HS-5 (cell line): ENCODE results near the gene MYH9.
A peak's percentile ranks its signal among the peaks of the same experiment; 100 is the strongest.
"Not testable (repeated sequence)": the region's sequence is repeated elsewhere in the genome, so short reads cannot be mapped to it uniquely, and the experiment has no call there.

Experiments used
- DNase-seq: peaks from one replicate; pipeline ENCODE4 v3.0.0-alpha.2; 2012; ENCODE audit warnings: low read depth

The MYH9 gene

DNA sequence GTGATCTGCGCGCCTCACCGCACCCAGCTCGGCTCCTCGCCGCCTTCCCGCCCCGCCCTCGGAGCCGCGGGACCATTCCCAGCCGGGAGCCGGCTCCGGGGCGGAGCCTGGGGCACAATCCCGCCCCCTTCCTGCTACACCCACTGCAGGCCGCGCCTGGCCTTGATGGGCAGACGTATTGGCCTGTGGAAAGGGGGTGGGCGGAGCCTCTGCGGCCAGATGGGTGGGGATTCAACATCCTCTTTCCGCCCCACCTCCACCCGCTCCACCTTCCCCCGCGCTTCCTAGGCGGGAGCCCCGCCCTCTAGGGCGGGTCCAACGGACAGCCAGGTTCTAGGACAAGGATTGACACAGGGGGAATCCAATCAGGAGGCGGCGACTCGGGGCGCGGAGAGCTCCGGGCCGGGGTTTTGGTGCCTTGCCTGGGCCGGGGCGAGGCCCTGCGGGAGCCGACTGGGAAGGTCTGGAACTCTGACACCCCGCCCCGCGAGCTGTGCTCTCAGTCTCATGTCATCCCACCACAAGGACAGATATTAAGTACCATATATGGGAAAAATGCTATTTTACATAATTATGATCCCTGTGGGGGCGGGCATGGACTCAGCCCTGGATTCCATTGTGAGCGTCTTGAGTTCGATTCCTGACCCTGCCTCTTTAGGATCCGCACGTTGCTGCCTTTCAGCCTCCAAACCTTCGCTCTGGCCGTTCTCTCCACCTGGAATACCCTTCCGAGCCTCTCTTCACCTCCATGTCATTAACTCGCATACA, at the start of gene MYH9:
TSS of gene MYH9 (minus strand) at position 9 of the 768 bp plus-strand sequence. CDS start 38,731 bp downstream, outside the sequence.
- DNase-seq, result peak; percentile 99

DNA sequence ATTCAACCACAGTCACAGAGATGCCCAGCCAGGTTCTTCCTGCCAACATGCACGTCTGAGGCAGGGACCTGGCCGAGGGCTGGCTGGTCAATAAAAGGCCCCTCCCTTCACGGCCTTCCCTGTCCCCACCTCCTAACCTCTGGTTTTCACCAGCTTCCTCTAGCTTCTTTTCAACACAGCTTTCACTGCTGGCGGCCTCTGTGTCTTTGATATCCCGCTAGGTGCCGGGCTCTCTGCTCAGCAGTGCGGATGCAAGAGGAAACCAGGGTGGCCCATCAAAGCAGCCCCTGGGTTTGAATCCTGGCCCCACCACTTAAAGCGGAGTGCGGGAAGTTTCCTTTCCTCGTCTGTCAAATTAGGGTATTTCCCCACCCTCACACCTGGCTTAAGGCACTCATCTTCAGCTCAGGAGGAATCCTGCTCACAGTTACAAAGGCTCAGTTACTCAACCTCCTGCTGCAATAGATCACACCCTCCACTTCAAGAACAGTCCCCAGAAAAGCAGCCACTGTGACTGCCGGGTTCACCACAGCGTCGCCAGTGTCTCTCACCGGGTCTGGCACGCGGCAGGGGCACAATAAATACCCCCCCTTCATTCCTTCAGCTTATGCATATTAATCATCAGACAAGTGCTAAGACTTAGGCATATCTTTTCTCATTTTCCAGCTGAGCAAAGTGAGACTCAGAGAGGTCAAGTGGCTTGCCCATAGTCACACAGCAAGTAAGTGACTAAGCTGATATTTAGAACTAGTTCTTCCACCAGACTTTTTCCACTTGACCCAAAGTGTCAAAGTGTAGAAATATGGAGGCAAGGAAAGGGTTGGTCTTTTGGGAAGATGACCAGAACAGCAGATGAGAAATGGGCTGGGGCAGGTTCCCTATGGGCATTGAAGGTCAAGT, 48.0 kb upstream of the MYH9 start:
- no peak for DNase-seq

DNA sequence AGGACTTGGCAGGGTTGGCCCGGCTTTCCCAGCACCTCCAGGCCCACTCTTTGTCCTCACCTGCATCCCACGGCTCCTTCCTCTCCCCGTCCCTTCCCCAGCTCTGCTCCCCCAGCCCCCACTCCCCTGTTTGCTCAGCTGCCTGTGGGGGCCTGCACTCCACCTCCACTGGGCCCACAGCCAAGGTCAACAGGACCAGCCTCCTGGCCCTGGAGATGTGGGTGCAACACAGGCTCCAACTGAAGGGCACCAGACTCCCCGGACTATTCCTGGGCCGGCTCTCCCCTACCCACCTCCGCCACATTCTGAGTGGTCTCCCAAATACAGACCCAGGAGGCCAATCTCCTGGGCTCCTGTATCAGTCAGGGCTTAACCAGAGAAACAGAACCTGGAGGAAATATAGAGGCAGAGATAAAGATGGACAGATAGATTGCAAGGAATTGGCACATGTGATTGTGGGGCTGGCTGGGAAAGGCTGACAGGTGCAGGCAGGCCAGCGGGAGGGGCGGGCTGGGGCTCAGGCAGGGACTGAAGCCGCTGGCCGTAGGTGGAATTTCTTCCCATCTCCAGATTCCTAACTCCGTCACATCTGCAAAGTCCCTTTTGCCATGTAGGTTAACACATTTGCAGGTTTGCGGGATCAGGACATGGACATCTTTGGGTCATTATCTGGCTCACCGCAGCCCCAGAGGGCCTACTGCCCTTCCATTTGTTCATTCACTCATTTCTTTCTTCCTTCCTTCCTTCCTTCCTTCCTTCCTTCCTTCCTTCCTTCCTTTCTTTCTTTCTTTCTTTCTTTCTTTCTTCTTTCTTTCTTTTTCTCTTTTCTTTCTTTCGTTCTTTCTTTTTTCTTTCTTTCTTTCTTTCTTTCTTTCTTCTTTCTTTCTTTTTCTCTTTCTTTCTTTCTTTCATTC, 45.8 kb upstream of the MYH9 start:
- no peak for DNase-seq

DNA sequence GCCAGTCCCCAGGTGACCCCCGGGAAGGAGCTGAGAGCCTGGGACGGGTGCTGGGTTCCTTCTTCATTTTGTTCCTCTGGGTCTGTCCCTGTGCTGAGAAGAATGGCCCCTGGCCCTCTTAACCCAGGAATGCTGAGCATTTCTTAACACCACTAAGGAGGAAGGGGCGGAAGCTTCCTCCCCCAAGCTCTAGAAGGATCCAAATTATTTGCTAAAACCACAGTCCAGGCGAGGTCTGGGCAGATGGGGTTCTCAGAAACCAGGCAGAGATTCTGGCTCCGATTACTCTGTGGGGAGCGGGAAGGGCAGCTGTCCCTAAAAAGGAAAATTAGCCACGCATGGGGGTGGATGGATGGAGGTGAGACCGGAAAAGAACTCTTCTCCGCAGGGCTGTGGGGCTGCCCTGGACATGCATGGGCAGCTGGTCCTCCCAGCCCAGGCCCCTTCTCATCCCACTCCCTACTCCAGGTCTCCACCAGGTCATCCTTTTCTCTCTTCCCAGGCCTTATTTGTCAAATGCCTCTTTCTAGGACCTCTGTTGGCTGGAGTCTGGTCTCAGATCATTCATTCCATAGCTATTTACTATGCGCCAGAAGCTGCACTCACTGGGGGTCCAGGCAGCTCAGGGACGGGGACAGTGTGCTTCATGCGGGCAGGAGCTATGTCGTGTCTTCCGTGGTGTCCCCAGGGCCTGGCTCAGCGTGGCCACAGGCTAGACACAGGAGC, 45.0 kb upstream of the MYH9 start:
- DNase-seq, result no peak

DNA sequence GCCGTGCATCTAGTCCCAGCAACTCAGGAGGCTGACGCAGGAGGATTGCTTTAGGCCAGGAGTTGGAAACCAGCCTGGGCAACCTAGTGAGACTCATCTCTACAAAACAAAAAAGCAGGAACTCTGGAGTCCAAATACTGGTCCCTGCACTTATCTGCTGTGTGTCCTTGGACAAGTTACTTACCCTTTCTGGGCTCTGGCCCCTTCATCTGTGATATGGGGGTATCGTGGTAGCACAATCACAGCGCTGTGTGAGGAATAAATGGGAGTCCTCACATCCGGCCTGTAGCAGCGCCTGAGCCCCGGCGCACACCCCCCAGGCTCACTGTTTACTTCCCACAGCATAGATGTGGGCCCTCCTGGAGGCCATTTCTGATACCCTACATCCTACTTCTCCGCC, 44.2 kb upstream of the MYH9 start:
- DNase-seq, result no peak

DNA sequence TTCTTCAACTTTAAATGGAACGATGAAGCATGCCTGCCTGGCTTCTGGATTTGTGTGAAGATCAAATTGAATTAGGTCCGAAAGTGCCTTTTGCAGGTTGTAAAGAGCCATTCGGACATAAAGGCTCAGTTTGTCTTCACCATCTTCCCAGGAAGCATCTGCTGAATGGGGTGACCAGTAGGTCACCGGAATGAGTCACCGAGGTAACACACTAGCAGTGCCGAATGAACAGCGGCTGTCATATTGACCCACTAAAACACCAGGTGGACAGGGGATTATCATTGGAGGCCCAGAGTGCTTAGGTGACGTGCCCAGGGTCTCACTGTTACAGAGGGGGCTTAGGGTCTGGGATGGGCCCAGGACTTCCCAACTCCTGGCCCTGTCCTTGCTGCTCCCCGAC, 43.1 kb upstream of the MYH9 start:
- no peak for DNase-seq

DNA sequence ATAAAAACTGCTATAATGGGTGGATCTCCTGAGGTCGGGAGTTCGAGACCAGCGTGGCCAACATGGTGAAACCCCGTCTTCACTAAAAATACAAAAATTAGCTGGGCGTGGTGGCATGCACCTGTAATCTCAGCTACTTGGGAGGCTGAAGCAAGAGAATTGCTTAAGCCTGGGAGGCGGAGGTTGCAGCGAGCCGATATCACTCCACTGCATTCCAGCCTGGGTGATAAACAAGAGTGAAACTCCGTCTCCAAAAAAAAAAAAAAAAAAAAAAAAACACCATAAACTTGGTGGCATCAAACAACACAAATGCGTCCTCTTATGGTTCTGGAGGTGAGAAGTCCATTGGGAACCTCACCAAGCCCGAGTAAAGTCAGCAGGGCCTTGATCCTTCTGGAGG, 40.2 kb upstream of the MYH9 start:
- not testable (repeated sequence) for DNase-seq

DNA sequence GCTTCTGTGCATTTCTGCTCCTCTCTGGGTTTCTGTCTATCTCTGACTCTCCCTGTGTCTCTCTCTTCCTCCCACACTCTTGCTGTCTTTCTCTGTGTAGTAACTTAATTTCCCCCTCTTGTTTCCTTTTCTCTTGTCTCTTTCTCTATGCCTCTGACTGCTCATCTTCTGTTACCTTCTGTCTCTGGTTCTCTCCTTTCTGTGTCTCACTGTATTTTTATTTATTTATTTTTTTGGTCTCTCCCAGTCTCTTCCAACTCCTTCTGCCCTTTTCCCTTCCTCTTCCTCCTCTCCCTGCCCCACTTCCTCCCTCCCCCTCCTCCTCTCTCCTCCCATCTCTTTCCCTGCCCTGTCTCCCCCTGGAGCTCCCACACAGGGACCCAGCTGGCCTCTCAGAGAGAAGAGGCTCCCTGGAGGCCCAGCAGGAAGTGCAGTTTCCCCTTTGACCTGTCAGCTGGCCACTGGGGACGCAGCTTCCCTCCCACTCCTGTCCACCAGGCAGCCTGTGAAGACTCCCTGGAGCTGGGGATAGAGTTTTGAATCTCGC, 38.3 kb upstream of the MYH9 start:
- no peak for DNase-seq

DNA sequence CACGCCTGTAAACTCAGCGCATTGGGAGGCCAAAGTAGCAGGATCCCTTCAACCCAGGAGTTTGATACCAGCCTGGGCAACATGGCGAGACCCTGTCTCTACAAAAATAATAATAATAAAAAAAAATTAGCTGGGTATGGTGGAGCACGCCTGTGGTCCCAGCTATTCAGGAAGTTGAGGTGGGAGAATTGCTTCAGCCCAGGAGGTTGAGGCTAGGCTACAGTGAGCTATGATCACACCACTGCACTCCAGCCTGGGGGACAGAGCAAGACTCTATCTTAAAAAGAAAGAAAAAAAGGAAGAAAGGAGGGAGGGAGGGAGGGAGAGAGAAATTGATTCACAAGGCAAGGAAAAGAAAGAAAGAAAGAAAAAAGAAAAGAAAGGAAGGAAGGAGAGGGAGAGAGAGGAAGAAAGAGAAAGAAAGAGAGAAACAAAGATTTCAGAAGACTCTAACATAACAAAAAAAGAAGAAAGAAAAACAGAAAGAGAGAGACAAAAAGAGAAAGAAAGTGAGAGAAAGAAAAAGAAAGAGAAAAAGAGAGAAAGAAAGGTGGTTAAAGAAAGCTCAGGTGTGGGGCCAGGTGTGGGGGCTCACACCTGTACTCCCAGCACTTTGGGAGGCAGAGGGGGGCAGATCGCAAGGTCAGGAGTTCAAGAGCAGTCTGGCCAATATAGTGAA, 37.3 kb upstream of the MYH9 start:
- DNase-seq, result no peak

DNA sequence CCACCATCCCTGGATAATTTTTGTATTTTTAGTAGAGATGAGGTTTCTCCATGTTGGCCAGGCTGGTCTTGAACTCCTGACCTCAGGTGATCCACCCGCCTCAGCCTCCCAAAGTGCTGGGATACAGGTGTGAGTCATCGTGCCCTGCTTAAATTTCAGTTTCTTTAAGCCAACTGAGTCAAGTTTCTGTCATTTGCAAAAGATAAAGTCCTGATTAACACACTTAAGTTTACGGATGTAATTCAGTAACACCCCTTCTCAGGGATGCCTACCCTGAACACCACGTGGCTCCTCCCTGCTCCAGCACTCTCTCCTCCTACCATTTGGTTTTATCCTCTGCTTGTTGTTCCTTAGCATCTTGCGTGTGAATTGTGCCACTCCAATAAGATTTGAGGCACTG, 36.7 kb upstream of the MYH9 start:
- not testable (repeated sequence) for DNase-seq

DNA sequence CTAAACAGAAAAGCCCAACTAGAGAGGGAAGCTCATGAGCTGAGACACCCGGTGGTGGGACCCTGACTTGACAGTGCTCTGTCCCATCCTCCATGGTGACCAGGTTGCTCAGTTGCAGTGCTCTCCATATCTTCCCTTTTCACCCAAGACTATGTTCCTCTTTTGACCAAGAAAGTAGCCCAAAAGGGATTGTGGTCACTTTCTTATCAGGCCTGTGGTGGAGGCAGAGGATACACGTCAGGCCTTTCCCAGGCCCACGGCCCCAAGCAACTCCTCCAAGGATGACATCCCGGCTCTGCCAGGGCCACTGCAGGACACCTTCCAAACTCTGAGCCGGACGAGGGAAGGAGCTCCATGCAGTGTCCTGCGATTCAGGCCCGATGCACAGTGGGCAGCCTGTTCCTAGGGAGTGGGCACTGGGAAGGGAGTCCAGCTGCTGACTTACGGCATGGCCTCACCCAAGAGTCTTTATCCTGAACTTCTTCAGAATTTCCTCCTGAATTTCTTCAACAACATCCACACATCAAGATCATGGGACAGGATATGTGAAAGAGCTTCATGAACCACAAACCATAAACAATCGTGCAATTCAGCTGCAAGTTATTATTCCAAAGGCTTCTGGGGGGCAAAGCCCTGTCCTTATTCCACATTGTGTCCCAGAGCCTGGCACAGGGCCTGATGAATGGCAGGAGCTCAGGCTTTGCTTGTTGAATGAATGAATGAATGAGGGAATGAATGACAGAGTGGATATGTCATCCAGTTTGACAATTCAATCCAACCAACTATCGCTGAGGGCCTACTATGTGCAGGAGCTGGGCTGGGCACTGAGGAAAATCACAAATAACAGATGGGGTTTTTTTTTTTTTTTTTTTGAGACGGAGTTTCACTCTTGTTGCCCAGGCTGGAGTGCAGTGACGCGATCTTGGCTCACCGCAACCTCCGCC, 36.0 kb upstream of the MYH9 start:
- no peak for DNase-seq

DNA sequence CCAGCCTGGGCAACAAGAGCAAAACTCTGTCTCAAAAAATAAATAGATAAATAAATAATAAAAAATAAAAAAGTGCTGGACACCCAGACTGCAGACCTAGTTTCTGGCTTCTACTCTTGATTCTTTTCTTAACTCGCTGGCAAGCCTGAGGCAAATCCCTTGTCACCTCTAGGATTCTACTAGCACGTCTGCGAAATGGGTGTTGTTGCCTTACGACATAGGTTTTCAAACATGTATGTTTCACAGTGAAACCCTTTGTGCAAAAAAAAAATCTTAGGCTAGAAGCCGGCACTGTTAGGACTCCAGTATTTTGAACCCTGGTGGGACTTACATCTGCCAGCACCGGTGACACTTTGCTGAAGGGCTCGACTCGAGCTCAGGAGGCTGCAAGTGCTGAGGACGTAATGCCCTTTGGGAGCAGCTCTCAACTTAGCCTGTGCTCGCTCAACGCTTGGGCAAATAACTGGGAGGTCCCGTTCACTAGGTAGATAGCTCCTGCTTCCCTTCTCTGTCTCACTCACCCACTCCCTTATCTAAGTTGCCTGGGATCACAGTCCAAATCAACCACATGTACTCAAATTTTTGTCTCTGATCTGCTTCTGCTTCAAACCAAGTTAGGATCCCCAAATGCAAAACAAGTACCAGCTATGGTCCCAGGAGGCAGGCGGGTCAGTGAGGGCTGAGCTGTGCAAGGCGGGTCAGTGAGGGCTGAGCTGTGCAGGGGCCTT, 34.7 kb upstream of the MYH9 start:
- no peak for DNase-seq

DNA sequence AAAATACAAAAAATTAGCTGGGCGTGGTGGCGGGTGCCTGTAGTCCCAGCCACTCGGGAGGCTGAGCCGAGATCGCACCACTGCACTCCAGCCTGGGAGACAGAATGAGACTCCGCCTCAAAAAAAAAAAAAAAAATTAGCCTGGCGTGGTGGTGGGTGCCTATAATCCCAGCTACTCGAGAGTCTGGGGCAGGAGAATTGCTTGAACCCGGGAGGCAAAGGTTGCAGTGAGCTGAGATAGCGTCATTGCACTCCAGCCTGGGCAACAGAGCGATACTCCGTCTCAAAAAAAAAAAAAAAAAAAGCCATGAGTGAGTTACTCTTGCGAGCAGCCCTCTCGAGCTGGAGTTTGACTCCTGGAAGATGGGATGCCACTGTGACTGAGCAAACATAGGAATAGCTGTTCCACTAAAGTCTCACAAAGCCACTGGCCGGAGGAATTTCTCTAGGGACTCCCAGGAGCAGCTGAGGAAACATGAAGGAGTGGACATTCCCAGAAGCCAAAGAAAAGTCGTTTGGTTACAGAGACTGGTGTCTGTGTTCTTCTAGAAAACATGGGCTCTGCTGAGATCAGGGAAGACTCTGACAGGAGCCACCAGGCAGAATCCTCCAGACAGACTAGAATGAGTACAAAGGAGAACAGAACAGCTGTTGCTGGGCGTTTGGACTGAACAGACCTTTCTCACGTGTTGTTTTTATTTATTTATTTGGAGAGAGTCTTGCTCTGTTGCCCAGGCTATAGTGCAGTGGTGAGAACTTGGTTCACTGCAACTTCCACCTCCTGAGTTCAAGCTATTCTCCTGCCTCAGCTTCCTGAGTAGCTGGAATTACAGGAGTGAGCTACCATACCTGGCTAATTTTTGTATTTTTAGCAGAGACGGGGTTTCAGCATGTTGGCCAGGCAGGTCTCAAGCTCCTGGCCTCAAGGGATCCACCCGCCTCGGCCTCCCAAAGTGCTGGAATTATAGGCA, 32.4 kb upstream of the MYH9 start:
- DNase-seq, result no peak

DNA sequence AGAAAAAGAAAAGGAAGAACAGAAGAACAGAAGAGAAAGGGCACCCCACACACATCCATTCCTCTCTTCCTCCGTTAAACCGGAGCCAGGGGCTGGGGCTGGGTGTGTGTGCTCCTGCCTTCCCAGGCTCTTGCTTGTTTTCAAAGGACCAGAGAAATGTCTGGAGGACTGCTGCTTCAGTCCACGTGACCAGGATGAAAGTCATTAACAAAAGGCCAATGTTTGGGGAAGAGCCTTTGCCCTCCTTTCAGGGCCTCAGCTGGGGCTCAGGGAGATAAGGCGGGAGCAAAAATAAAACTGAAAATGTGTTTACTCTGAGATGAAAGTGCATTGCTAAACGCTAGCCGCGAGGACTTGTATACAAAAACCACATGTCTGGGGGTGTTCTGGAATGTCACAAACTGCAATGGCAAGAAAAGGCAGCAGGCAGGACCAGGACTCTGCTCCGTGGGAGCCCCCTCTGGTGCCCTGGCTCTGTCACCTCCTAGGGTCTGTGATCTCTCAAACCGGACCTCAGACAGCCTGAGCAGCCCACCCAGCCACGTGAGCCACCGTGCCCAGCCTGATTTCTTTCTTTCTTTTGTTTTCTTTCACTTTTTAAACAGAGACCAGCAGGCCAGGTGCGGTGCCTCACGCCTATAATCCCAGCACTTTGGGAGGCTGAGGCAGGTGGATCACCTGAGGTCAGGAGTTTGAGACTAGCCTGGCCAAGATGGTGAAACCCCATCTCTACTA, 31.6 kb upstream of the MYH9 start:
- DNase-seq, result no peak

DNA sequence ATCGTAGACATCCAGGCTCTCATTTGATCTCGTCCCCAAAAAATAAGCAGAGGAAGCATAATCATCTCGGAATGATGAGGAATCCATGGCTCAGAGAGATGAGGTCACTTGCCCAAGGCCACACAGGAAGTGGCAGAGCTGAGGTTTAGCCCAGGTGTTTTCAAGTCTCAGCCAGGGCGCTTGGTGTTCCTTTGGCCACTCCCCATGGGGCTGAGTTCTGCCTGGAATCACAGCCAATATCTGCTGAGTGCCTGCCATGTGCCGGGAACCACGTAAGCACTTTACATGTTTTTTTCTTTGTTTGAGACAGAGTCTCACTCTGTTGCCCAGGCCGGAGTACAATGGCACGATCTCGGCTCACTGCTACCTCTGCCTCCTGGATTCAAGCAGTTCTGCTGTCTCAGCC, 29.5 kb upstream of the MYH9 start:
- DNase-seq, result no peak

DNA sequence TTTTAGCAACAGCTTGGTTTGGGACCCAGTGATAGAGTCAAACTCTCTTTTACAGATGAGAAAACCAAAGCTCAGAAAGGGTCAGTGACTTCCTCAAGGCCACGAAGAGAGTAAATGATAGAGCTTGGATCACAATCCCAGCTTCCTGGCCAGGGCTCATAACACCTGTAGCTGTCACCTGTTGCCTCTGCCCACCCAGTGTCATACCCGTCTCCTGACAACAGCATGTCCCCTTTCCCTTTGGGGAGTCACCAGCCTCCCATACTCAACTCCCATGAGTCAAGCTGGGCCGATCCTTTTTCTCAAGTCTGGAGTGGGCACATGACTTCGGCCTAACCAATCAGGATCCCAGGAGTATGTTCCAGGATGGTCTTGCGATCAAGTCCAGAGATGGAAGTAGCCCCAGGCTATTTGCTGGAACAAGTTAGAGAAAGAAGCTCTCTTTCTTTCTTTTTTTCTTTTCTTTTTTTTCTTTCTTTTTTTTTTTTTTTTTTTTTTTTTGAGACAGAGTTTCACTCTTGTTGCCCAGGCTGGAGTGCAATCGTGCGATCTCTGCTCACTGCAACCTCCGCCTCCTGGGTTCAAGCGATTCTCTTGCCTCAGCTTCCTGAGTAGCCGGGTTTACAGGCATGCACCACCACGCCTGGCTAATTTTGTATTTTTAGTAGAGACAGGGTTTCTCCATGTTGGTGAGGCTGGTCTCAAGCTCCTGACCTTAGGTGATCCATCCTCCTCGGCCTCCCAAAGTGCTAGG, 27.8 kb upstream of the MYH9 start:
- DNase-seq, result no peak
